Rectal smooth muscle tissue (tissue), 1 donor: Measurements from ENCODE around the gene TMBIM1.

ENCODE experiments used
- H3K27ac ChIP-seq: one replicate; pipeline ENCODE4 v1.7.0; 2013; ENCODE audit warnings: low read depth, low read length, inconsistent platforms
- H3K27me3 ChIP-seq: one replicate; pipeline ENCODE4 v1.7.0; 2013; ENCODE audit warnings: low read length; ENCODE audit not compliant: control insufficient read depth, insufficient read depth
- H3K36me3 ChIP-seq: one replicate; pipeline ENCODE4 v1.7.0; 2013; ENCODE audit warnings: low read length; ENCODE audit not compliant: control insufficient read depth, insufficient read depth
- H3K4me1 ChIP-seq: one replicate; pipeline ENCODE4 v1.7.0; 2013; ENCODE audit warnings: low read length; ENCODE audit not compliant: control insufficient read depth, insufficient read depth
- H3K4me3 ChIP-seq: one replicate; pipeline ENCODE4 v1.7.0; 2013; ENCODE audit warnings: low read length
- H3K9ac ChIP-seq: one replicate; pipeline ENCODE4 v1.7.0; 2013; ENCODE audit warnings: low read length

The TMBIM1 gene

DNA sequence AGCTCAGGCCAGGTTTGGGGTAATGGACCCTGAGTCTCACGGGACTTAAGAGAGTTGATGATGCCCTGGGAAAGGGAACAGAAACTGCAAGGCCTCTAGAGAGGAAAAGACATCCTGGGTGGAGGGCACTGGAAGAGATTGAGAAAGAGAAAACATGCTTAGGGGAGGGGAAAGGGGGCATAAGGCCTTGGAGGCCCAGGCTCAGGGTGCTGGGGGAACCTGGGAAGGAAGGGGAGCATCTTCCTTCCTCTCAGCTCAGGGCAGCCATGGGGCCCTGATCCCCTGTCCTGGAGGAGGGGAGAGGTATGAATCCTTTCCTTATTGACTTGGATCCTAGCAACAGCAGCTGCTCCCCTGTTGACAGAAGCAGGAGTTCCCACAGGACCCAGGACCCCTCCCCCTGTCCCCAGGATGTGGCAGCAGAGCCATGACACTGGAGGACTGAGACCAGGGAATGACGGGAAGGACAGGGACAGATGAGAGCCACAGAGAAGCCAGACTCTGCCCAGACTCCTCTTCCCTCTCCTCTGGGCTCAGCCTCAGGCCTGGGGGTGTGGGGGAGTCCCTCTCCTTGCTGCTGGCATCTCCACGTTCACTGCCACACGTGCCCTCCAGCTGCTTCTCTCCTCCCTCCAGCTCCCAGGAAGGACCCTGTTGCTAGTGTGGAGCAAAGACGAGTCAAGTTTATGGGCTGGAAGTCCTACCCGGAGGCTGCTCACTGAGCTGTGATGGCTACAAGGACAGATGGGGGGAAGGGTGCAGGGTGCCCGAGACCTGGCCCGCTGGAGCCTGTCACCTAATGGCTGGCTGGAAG, 30.7 kb downstream of the TMBIM1 start:
- Histone ChIP-seq H3K4me1 (peaks cover 49% of the 10 kb centered on the region), H3K27me3 (no peaks in the 10 kb centered on the region), H3K27ac (peak overlapping the region; percentile 83), H3K4me3 (peak overlapping the region; percentile 15), H3K9ac (no peak overlapping the region), H3K36me3 (peaks cover 21% of the 10 kb centered on the region)

DNA sequence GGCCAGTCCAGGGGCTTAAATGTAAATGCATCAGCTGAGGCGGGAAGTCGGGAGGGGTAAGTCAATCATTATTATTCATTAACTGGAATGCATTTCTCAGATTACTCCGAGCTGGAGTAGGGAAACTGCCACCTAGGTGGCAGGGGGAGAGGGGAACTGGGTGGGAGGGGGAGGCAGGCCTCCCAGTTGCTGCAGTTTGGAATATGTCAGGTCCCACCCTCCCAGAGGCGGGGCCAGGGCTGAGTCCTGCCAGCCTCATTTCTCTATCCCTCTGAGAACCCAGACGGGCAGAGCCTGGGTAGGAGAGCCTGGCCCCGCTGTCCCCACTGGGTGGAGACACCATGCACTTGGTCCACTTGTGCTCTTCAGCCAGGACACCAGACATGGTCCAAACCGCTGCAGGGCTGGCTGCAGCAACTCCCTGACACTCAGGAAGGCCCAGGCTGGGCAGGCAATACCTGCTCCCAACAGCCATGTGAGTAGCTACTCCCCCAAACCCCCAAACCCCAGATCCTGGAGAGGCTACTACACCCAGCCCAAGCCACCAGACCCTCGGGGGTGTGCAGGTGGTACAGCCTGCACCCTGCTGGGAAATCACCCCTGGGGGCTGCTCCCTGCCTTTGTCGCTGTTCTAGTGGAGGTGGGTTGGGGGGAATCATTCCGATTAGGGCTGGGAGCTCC, 31.4 kb downstream of the TMBIM1 start, which contains the start of gene GPBAR1:
Gene GPBAR1, plus strand, starts transcription at position 274 of the 681 bp plus-strand sequence. CDS start 1,710 bp downstream, outside the sequence.
- Histone ChIP-seq H3K36me3 (peaks cover 14% of the 10 kb centered on the region), H3K4me1 (peaks cover 49% of the 10 kb centered on the region), H3K4me3 (peak within 1 kb of the TSS; percentile 15), H3K27ac (peak within 1 kb of the TSS; percentile 83), H3K27me3 (no peaks in the 10 kb centered on the region), H3K9ac (no peak within 1 kb of the TSS)

DNA sequence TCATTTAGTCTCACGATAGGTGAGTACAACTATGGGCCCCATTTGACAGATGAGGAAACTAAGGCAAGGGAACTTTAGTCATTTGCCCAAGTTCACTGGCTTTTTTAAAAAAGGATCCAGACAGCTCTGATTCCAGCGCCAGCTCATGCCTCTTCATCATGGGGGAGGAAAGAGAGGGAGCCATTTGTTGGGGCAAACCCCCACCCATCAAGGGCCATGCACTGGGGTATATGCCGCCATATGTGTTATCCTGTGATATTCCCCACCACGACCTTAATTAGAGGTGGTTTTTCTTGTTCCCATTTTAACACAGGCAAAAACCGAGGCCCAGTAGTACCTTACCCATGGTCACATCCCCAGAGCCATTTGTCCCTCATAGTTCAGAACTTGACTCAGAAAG, 32.1 kb downstream of the TMBIM1 start:
- Histone ChIP-seq H3K27me3 (no peaks in the 10 kb centered on the region), H3K9ac (no peak overlapping the region), H3K4me3 (no peak overlapping the region), H3K27ac (peak overlapping the region; percentile 83), H3K36me3 (peaks cover 7% of the 10 kb centered on the region), H3K4me1 (peaks cover 49% of the 10 kb centered on the region)

DNA sequence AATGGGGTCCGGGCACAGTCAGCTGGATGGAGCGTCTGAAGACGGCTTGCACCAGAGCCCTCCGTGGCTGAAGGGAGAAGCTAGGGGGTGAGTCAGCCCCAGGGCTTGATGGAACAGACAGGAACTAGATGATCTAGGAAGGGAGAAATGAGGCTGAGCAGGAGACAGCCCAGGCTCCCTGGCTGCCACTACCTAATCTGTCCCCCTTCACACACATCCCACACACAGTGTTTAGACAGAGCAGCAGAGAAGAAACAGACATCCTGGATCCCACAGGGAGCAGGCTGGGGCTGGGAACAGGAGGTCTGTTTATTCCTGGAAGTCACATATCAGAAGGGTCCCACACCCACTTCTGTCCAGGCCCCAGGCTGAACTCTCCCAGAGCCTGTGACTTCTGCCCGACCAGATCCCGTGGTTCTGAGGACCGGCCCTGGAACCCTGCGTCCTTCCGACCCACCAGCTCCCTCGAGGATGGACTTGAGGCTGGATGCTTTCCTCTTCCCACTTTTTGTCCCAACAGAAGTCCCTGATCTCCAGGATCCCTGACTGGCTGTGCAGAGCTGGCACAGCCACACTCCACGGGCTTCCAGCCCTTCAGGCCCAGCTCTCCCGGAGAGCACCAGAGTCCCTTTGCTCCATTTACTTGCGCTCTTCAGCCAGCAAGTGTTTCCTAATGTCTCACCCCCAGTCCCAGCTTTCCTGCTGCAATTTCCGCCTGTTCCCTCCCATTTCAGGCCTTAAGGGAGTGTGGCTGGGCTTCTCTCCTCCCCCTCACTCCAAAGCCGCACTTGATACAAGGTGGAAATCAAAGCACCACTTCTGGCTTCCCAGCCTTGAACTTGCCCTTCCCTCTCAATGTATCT, 33.0 kb downstream of the TMBIM1 start:
- Histone ChIP-seq H3K27ac (peak overlapping the region; percentile 83), H3K4me1 (peaks cover 49% of the 10 kb centered on the region), H3K36me3 (peaks cover 4% of the 10 kb centered on the region), H3K27me3 (no peaks in the 10 kb centered on the region), H3K4me3 (peak overlapping the region; percentile 15), H3K9ac (no peak overlapping the region)

DNA sequence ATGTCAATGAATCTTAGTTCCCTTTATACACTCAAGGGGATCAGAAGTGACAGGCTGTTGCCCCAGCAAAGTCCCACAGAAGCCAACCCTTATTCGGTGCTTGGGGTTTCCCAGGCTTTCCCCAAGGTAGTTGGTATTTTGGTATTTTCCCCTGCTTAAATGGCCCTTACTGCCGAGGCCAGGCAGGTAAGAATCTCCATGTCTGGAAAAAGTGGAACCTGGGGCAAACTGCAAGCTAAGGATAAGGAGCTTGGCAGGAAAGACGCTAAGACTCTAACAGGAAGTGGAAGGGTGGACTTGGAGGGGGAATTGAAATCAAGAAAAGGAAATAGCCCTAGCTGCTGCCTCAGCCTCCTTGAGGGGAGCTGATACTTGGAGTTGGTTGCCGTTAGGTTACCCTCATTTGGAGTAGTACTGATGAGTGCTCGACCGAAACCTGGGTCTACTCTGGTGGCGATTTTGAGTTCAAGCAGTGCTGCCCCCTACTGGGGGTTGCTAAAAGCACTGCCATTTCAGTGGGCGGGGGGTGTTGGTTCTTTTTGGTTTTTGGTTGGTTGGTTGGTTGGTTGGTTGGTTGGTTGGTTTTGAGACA, 34.8 kb downstream of the TMBIM1 start:
- Histone ChIP-seq H3K36me3 (peaks cover 15% of the 10 kb centered on the region), H3K4me1 (peaks cover 42% of the 10 kb centered on the region), H3K27ac (no peak overlapping the region), H3K4me3 (no peak overlapping the region), H3K27me3 (no peaks in the 10 kb centered on the region), H3K9ac (no peak overlapping the region)

DNA sequence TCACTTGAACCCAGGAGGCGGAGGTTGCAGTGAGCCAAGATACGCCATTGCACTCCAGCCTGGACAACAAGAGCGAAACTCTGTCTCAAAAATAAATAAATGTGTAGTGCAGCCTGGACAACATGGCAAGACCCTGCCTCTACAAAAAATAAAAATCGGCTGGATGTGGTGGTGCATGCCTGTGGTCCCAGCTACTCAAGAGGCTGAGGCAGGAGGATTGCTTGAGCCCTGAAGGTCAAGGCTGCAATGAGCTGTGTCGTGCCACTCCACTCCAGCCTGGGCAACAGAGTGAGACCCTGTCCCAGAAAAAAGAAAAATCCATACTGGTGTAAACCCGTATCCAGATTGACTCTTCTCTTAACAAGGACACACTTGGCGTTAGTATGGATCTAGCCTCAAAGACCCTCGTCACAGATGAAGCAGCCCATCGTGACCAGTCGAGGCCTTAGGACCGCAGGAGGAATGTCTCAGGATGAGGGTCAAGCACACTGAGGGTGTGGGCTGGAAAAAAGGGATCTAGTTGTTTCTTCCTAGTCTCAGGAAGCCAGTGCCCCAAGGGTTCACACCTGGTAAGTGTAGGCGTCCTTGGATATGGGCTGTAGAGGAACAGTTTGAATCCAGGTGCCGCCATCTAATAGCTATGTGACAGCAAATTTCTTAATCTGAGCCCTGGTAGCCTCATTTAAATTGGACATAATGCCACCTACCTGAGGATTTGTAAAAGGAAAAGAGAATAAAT, 35.5 kb downstream of the TMBIM1 start:
- Histone ChIP-seq H3K36me3 (peaks cover 19% of the 10 kb centered on the region), H3K9ac (no peak overlapping the region), H3K4me1 (peaks cover 35% of the 10 kb centered on the region), H3K27ac (no peak overlapping the region), H3K27me3 (no peaks in the 10 kb centered on the region), H3K4me3 (no peak overlapping the region)

DNA sequence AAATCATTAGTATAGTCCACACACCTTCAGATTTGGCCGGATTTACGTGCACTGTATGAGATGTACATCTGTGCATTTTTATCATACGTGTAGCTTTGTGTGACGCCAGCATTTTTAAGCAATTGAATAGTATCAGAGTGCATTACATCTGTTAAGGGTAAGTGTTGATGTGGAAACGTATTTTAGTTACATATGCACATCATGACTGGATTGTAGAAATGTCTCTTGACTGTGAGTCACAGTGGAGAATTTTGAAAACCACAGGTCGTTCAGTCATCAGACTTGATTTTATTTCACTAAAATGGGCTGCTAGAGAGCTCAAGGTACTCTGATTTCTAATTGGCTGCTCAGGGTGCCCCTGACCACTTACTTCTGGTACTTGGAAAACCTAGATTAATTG, 36.9 kb downstream of the TMBIM1 start:
- peaks cover 21% of the 10 kb centered on the region for H3K4me1 ChIP-seq
- H3K4me3 ChIP-seq: no peak overlapping the region
- no peaks in the 10 kb centered on the region for H3K27me3 ChIP-seq
- no peak overlapping the region for H3K27ac ChIP-seq
- H3K36me3 ChIP-seq: peaks cover 29% of the 10 kb centered on the region
- no peak overlapping the region for H3K9ac ChIP-seq

DNA sequence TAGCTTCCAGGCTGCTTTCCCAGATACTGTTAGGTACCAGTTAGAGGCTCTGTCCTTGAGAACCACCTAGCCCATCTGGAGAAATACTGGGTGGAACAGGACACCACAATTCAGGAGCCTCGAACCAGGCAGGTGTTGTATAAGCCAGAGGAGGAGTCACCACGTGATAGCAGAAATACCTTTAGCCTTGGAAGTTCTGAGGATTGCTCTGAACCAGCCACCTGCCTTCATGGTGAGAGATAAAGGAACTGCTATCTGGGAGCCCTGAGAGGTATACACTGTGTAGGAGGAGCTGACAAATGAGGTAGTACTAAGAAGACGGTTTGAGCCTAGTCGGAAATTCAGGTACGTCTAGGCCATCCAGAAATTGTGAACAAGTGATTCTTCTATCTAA, 39.1 kb downstream of the TMBIM1 start:
- Histone ChIP-seq H3K27me3 (no peaks in the 10 kb centered on the region), H3K4me3 (no peak overlapping the region), H3K27ac (no peak overlapping the region), H3K4me1 (no peaks in the 10 kb centered on the region), H3K9ac (no peak overlapping the region), H3K36me3 (peaks cover 49% of the 10 kb centered on the region)

DNA sequence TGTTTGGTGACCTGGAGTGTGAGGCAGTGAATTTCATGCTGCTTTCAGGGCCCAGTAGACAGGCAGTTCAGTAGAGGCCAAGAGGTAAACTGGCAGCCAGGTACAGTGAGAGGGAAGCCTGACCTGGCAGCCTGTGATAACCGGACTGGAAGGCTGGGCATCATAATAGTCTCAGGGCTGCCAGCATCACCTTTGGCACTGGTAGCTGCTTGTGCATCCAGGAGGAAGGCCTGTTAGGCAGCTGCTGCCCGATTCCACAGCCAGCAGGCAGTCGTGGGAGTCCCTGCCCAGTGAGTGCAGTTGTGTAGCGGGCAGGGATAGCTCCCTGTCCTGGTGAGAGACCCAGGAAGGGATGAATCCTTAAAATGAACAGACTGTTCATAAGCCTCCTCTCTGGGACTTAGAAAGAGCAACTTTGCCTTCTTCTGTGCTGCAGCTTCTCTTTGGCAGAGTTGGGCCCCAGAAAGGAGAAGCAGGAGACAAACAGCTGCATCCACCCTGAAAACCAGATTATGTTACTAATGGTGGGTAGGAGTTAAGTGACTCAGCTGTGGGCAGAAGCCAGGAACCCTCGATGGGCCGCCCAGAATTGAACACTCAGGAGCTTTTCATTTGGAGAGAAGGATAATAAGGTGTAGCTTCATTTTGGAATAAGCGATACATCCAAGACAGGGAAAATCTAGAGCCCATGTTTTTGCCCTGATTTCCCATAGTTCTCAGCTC, 39.6 kb downstream of the TMBIM1 start:
- no peaks in the 10 kb centered on the region for H3K4me1 ChIP-seq
- H3K9ac ChIP-seq: no peak overlapping the region
- H3K36me3 ChIP-seq: peaks cover 53% of the 10 kb centered on the region
- no peaks in the 10 kb centered on the region for H3K27me3 ChIP-seq
- no peak overlapping the region for H3K27ac ChIP-seq
- H3K4me3 ChIP-seq: no peak overlapping the region

DNA sequence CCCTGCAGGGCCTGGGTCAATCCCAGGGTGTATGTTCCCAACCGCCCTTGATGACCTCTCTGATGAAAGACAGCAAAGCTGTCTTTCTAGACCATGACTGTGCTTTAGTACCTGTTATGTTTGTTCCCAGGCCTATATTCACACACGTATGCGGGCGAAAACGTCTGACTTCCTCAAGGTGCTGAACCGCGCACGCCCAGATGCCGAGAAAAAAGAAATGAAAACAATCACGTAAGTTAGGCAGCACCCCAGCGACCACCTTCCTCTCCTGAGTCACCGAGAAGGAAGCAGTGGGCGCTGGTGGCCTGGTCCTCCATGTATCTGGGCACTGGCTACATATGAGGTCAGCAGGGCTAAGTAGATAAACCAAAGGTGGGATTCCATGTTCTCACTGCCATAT, 42.6 kb downstream of the TMBIM1 start:
- H3K27ac ChIP-seq: no peak overlapping the region
- H3K36me3 ChIP-seq: peaks cover 69% of the 10 kb centered on the region
- H3K4me1 ChIP-seq: no peaks in the 10 kb centered on the region
- H3K4me3 ChIP-seq: no peak overlapping the region
- no peaks in the 10 kb centered on the region for H3K27me3 ChIP-seq
- H3K9ac ChIP-seq: no peak overlapping the region

DNA sequence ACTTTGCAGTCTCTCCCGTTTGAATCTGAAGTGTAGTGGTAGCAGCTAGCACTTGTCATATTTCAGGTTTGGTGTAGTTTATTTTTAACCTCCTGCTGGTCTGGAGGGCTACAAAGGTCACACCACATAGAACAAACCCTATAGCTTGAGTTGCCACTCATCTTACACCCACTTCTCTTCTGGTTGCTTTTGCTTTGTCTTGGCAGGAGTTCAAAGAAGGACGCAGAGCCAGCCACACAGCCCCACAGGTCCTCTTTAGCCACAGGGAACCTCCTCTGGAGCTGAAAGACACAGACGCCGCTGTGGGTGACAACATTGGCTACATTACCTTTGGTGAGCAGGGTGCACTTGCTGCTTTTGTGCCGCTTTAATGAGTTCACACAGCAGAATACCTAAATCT, 47.1 kb downstream of the TMBIM1 start:
- Histone ChIP-seq H3K36me3 (peaks cover 45% of the 10 kb centered on the region), H3K9ac (no peak overlapping the region), H3K27ac (no peak overlapping the region), H3K4me1 (no peaks in the 10 kb centered on the region), H3K4me3 (no peak overlapping the region), H3K27me3 (no peaks in the 10 kb centered on the region)
